HG03571 (cell line): ENCODE measurements around the gene ZNF208.
"Not testable (repeated sequence)": the region's sequence is repeated elsewhere in the genome, so short reads cannot be mapped to it uniquely, and the experiment has no call there.

Experiments used
- ATAC-seq: cut with Tn5 transposase; IDR thresholded peaks from one replicate; pipeline ENCODE4 v1.9.1; 2021; ENCODE audit not compliant: unreplicated experiment

The ZNF208 gene

DNA sequence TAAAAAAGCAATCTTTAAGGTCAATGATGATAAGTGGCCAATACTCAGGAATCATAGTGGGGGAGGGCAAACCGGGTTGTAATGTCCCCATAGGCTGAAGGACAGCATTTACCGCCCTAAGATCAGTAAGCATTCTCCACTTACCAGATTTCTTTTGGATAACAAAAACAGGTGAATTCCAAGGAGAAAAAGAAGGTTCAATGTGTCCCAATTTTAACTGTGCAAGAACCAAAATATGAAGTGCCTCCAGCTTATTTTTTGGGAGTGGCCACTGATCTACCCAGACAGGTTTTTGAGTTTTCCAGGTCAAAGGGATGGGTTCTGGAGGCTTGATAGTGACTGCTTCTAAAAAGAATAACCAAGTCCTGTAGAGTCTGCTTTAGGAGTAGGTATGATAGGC lies 125.2 kb downstream of the ZNF208 start:
- not testable (repeated sequence) for ATAC-seq

- not testable (repeated sequence) for ATAC-seq
Observed at GRCh38 chr19:21884786-21885185, 126.0 kb downstream of the ZNF208 start.

DNA sequence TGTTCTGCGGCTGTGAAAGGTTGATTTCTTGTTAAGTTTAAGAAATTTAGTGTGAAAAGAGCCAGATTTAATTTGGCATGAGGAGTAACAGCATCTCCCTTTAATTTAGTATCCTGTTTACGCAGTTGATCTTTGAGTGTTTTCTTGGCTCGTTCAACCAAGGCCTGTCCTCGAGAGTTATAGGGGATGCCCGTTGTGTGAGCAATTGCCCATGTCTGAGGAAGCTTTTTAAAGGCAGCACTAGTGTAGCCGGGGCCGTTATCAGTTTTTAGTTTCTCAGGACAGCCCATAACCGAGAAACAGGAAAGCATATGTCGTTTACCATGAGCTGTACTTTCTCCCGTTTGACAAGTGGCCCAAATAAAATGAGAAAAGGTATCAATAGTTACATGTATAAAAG lies 127.2 kb downstream of the ZNF208 start:
- ATAC-seq = no peak
